22Rv1 (cell line): ENCODE measurements around the gene HTRA1.

Experiments
- ZFX ChIP-seq: fragments of 450-650 bp; IDR thresholded peaks from 2 replicates; pipeline ENCODE4 v1.6.1; 2017; ENCODE audit warnings: antibody characterized with exemption, borderline replicate concordance
- TF ChIP-seq, protein P1 (sequence below): fragments of 450-650 bp; IDR thresholded peaks from 2 replicates; pipeline ENCODE4 v1.5.1; 2017; ENCODE audit warnings: mild to moderate bottlenecking

GRCh38 chr10:122510736-122511135 lies 49.4 kb downstream of the HTRA1 start:
- TF ChIP-seq, protein P1, sequence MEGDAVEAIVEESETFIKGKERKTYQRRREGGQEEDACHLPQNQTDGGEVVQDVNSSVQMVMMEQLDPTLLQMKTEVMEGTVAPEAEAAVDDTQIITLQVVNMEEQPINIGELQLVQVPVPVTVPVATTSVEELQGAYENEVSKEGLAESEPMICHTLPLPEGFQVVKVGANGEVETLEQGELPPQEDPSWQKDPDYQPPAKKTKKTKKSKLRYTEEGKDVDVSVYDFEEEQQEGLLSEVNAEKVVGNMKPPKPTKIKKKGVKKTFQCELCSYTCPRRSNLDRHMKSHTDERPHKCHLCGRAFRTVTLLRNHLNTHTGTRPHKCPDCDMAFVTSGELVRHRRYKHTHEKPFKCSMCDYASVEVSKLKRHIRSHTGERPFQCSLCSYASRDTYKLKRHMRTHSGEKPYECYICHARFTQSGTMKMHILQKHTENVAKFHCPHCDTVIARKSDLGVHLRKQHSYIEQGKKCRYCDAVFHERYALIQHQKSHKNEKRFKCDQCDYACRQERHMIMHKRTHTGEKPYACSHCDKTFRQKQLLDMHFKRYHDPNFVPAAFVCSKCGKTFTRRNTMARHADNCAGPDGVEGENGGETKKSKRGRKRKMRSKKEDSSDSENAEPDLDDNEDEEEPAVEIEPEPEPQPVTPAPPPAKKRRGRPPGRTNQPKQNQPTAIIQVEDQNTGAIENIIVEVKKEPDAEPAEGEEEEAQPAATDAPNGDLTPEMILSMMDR, result no peak
- no peak for TF ChIP-seq ZFX
